COR-L47 (cell line): ENCODE data around the gene SEPTIN12.
"Not testable (repeated sequence)": the region's sequence is repeated elsewhere in the genome, so short reads cannot be mapped to it uniquely, and the experiment has no call there.

Experiments used
- DNase-seq: peaks from one replicate; lab custom pipeline; 2025; lab: John Stamatoyannopoulos, UW

The SEPTIN12 gene

DNA sequence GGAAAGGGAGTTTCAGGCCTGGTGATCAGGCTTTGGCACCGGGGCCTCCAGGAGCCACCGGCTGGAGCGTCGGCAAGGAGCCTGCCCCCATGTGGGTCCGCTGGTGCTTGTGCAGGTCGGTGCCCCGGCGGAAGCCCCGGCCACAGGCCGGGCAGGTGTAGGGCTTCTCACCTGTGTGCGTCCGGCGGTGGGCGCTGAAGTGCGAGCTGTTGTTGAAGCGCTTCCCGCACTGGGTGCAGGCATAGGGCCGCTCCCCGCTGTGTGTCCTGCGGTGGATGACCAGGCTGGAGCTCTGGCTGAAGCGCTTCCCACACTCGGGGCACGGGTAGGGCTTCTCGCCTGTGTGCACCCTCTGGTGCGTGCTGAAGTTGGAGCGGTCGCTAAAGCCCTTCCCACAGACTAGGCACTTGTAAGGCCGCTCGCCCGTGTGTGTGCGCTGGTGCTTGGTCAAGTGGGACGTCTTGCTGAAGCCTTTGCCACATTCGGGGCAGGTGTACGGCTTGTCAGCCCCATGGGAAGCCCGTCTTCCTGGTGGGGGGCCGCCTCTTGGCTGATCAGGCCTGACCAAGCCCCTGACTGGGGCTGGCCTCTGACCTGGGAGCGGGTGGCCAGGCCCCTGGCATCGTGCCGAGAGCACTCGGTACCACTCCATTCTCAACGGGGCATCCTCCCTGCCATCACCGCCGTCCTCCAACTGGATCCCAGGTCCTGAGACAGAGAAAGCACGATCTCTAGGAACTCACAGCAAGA is 35.6 kb downstream of the SEPTIN12 start:
- DNase-seq = no peak

- DNase-seq = no peak
Observed at GRCh38 chr16:4750896-4751295, 37.2 kb downstream of the SEPTIN12 start.

DNA sequence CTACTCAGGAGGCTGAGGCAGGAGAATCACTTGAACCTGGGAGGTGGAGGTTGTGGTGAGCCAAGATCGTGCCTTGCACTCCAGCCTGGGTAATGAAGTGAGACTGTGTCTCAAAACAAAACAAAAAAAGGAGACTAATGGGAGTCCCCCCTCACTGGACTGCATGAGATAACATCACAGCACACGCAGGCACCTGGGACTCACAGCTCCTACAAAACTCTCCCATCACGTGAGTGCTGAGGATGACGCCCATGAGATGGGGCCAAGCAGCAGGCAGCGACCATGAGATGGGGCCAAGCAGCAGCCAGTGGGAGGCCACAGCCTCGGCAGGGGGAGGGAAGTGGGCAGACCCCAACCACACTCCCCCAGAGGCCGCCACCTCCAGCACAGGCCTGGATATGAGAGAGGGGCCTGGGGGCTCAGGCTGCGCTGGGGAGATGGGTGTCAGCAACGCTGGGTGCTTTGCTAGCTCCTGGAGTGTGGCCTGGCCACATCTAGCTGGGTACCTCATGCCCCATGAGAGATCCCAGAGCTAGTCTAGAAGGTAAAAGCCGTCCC is 38.4 kb downstream of the SEPTIN12 start:
- DNase-seq = no peak

DNA sequence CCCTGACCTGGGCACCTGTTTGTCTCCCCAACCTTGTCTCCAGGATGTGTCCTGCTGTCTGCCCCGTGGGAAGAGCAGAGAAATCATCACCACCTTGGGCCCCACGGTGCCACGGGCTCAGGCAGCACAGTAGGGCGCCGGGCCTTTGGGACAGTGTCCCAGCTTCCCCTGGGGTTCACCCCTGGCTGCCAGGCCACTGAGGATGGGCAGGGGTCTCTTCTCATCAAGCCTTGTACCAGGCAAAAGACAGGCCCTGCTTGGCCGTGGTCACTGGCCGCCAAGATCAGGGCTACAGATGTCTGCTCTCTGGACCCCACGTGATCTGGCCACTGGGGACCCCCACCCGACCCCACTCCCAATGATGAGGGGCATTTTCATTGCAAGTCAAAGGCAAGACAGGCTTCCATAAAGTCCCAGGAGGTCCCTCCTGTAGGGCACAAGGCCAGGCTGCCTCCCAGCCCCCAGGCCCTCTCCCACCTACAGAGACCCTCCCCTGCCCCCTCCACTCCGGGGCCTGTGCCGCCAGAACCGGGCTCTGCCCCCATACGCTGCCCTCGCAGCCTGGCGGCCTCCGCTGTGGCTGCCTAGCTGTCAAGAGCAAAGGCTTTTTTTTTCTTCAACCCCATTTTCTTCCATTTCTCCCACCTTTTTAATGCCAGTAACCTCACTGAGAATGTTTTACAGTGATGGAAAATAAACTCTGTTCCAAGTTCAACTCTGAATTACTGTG is 39.3 kb downstream of the SEPTIN12 start:
- no peak for DNase-seq

- no peak for DNase-seq
Observed at GRCh38 chr16:4747906-4748681, 40.1 kb downstream of the SEPTIN12 start.

GRCh38 chr16:4746991-4747574 is 41.1 kb downstream of the SEPTIN12 start:
- no peak for DNase-seq

- DNase-seq = no peak
Observed at GRCh38 chr16:4746215-4746614, 41.9 kb downstream of the SEPTIN12 start.

DNA sequence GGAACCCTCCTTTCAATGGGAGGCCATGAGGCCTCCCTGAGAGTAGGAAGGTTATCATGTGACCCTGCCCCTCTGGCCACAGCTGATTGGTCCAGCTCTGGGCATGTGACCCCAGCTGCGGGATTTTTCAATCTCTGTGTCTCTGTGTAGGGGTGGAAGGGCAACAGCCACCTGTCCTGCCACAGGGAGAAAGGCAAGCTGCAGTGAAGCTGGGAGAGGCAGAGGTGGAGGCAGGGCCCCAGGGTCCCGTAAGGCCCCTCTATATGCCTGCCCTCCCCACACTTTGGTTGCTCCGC is 42.9 kb downstream of the SEPTIN12 start:
- no peak for DNase-seq

DNA sequence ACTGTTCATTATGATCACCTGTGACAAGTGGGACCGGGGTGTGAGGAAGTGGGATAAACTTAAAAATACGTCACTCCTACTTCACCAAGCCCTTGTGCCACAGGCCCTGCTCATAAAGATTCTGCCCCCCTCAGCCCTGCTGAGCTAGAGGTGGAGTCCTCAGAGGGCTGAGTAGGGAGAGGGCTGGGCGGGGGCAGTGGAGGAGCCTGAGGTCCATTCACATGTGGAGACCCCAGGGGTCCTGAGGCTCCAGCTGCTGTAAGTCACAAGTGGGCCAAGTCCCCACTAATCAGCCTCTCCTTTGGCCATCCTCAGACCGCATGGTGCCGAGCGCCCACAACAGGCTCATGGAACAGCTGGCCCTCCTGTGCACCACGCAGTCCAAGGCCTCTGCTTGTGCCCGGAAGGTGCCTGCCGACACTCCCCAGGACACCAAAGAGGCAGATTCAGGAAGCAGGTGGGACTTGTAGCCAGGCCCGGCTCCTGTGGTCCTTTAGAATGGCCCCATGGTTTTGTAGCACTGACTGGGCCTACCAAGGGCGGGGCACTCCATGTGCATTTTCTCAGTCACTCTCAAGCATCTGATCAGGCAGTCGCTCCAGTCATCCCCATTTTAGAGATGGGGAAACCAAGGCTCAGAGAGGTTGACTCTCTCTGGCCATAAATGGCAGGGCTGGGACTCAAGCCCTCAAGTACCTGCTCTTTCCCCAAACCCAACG is 43.4 kb downstream of the SEPTIN12 start:
- DNase-seq = no peak

DNA sequence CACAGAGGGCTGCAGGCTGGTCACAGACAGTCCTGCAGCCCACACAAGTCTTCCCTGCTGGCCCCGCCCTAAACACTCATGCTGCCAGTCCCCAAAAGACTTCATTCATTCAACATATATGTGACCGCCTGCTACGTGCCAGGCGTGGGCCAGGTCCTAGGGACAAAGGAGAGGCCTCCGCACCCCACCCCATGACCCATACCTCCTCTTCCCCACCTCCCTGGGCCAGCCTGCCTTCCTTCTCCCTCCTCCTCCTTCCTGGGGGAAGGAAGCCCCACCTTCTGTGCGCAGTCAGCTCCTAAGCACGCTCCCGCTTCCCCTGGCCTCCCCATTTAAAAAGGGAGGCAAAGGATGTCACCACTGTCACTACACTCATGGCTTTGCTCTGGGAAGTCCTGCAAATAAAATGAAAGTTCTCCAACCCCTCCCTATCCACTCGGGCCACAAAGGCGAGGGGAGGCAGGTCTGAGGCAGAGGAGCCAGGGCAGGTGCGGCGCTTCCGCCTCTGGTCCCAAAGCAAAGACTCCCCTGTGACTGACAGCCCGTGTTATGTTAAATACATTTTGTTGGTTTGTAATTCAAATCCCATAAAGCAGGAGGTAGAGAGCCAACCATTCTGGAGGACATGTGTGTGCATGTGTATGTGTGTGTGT is 44.8 kb downstream of the SEPTIN12 start:
- no peak for DNase-seq

DNA sequence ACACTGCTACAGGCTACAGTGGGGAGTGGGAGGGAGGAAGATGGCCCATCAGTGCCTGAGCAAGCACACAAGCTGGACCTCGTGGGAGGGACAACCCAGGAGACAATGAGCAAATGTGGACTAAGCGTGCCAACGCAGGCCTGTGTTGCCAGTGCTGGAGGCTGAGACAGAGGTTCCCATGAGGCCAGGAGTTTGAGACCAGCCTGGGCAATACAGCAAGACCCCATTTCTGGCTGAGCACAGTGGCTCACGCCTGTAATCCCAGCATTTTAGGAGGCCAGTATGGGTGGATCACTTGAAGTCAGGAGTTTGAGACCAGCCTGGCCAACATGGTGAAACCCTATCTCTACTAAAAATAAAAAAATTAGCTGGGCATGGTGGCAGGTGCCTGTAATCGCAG is 49.8 kb downstream of the SEPTIN12 start:
- not testable (repeated sequence) for DNase-seq

DNA sequence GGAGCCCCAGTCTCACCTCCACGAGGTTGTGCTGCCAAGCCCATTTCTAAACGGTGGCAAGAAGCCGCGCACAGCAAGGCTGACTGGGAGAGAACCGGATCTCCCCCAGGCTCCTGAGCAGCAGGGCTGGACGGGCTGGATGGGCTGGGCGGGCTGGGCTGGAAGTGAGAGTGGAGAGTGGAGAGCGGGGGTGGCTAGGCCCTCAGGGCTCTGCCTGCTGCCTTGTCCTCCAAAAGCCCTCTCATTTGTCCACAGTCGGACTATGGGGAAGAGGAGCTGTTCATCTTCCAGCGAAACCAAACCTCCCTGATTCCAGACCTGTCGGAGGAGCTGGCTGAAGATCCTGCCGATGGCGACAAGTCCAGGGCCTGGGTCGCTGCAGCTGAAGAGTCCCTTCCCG is 50.6 kb downstream of the SEPTIN12 start:
- DNase-seq = no peak

GRCh38 chr16:4736546-4736945 is 51.6 kb downstream of the SEPTIN12 start:
- no peak for DNase-seq

- DNase-seq = peak; percentile 82
Observed at GRCh38 chr16:4734730-4735535, 53.2 kb downstream of the SEPTIN12 start.

- peak; percentile 91 for DNase-seq
Observed at GRCh38 chr16:4734063-4734729, 53.9 kb downstream of the SEPTIN12 start, which contains the start of the genes ANKS3 and DNAAF8. Gene ANKS3, minus strand, starts transcription at chr16:4734271. Its CDS starts 4,122 bp downstream, at chr16:4730149. Gene DNAAF8, plus strand, starts transcription at chr16:4734537. Its CDS starts 1,978 bp downstream, at chr16:4736515.

- no peak for DNase-seq
Observed at GRCh38 chr16:4733747-4734062, 54.4 kb downstream of the SEPTIN12 start.

- DNase-seq = no peak
Observed at GRCh38 chr16:4733211-4733742, 54.9 kb downstream of the SEPTIN12 start.

GRCh38 chr16:4729876-4730275 is 58.3 kb downstream of the SEPTIN12 start:
- DNase-seq = no peak

- DNase-seq = no peak
Observed at GRCh38 chr16:4728676-4729075, 59.5 kb downstream of the SEPTIN12 start.
